Activated T-helper 2 cell treated with anti-CD3 and anti-CD28 coated beads, Interferon-gamma antibody, Interleukin-2, Interleukin-4, amounts not matched to agents 10 μg/mL and 5 μg/mL and 100 μg/mL, durations not matched to agents 14 hours and 24 hours and 36 hours (primary cell): ENCODE data around the gene BPNT1. TPM values are rescaled to one million over a fixed set of nuclear protein-coding genes. Genes with fewer than 3 reads are reported as not detected.
"Not testable (repeated sequence)": the region's sequence is repeated elsewhere in the genome, so short reads cannot be mapped to it uniquely, and the experiment has no call there.

Source experiments
- DNase-seq: peaks from one replicate; pipeline ENCODE4 v3.0.0; 2021; ENCODE audit warnings: low spot score
- H3K27ac Mint-ChIP-seq: one replicate; pipeline ENCODE4 v1.8.0; 2021; ENCODE audit warnings: mixed read lengths
- H3K27me3 Mint-ChIP-seq: one replicate; pipeline ENCODE4 v1.8.0; 2021; ENCODE audit warnings: low read depth, mixed read lengths
- H3K36me3 Mint-ChIP-seq: one replicate; pipeline ENCODE4 v1.8.0; 2021; ENCODE audit warnings: low read depth, mixed read lengths
- H3K4me1 Mint-ChIP-seq: one replicate; pipeline ENCODE4 v1.8.0; 2021; ENCODE audit warnings: low read depth, mixed read lengths
- H3K4me3 Mint-ChIP-seq: one replicate; pipeline ENCODE4 v1.8.0; 2021; ENCODE audit warnings: low read depth, mild to moderate bottlenecking, moderate library complexity, mixed read lengths
- H3K9me3 Mint-ChIP-seq: one replicate; pipeline ENCODE4 v1.8.0; 2021; ENCODE audit warnings: mixed read lengths
- intact Hi-C: fragments of 100-400 bp; cut with micrococcal nuclease; formaldehyde crosslinking; loops from one replicate; pipeline ENCODE4 v1.15.1; 2023
- total RNA-seq: library from RNA; stranded (reverse); gene quantifications from 2 replicates; pipeline ENCODE4 v1.2.3, GENCODE V29; 2022

The BPNT1 gene
- 29.8 and 30.6 TPM in 2 replicates for total RNA-seq

GRCh38 chr1:220089650-220090556 is at the start of gene BPNT1:
BPNT1 (minus strand) TSS chr1:220089788; CDS start chr1:220079846, 9,942 bp downstream.
- Mint-ChIP-seq H3K36me3 (no peaks in the 10 kb centered on the region), H3K4me3 (peak within 1 kb of the TSS; percentile 91), H3K9me3 (no peaks in the 10 kb centered on the region), H3K27ac (peak within 1 kb of the TSS; percentile 88), H3K4me1 (peaks cover 9% of the 10 kb centered on the region), H3K27me3 (no peaks in the 10 kb centered on the region)
- intact Hi-C loops = loop anchor here (1.0 kb wide), 2 partner anchors 44 to 182 kb away; partner anchors contain the start of genes EPRS1 and RAB3GAP2
- DNase-seq = peak; percentile 97

GRCh38 chr1:220137019-220137786 is 47.6 kb upstream of the BPNT1 start:
- no peaks in the 10 kb centered on the region for H3K9me3 Mint-ChIP-seq
- no peak for DNase-seq
- H3K27ac Mint-ChIP-seq = peak overlapping the region; percentile 59
- H3K27me3 Mint-ChIP-seq = no peaks in the 10 kb centered on the region
- H3K4me3 Mint-ChIP-seq = no peak overlapping the region
- H3K36me3 Mint-ChIP-seq = peaks cover 64% of the 10 kb centered on the region
- peaks cover 11% of the 10 kb centered on the region for H3K4me1 Mint-ChIP-seq
- intact Hi-C loops = no loop called here

GRCh38 chr1:220135755-220136154 is 46.2 kb upstream of the BPNT1 start:
- DNase-seq = no peak
- Mint-ChIP-seq H3K4me1 (peaks cover 11% of the 10 kb centered on the region), H3K4me3 (no peak overlapping the region), H3K9me3 (no peaks in the 10 kb centered on the region), H3K27ac (peak overlapping the region; percentile 19), H3K27me3 (no peaks in the 10 kb centered on the region), H3K36me3 (peaks cover 55% of the 10 kb centered on the region)
- intact Hi-C loops = no loop called here

GRCh38 chr1:220129479-220130210 is 40.1 kb upstream of the BPNT1 start:
- Mint-ChIP-seq H3K4me1 (peaks cover 3% of the 10 kb centered on the region), H3K36me3 (peaks cover 61% of the 10 kb centered on the region), H3K9me3 (peaks cover 5% of the 10 kb centered on the region), H3K27me3 (no peaks in the 10 kb centered on the region), H3K27ac (no peak overlapping the region), H3K4me3 (no peak overlapping the region)
- intact Hi-C loops = no loop called here
- no peak for DNase-seq

- H3K36me3 Mint-ChIP-seq = peaks cover 56% of the 10 kb centered on the region
- DNase-seq = no peak
- H3K9me3 Mint-ChIP-seq = peaks cover 5% of the 10 kb centered on the region
- intact Hi-C loops = no loop called here
- no peak overlapping the region for H3K4me3 Mint-ChIP-seq
- H3K27me3 Mint-ChIP-seq = no peaks in the 10 kb centered on the region
- H3K4me1 Mint-ChIP-seq = peaks cover 10% of the 10 kb centered on the region
- H3K27ac Mint-ChIP-seq = no peak overlapping the region
Measured at GRCh38 chr1:220127076-220127475, 37.5 kb upstream of the BPNT1 start.

GRCh38 chr1:220124542-220124941 is 35.0 kb upstream of the BPNT1 start:
- Mint-ChIP-seq H3K27me3 (no peaks in the 10 kb centered on the region), H3K9me3 (peaks cover 3% of the 10 kb centered on the region), H3K4me3 (no peak overlapping the region), H3K4me1 (peaks cover 11% of the 10 kb centered on the region), H3K36me3 (peaks cover 41% of the 10 kb centered on the region), H3K27ac (peak overlapping the region; percentile 4)
- intact Hi-C loops = no loop called here
- DNase-seq = no peak

- H3K4me3 Mint-ChIP-seq = no peak overlapping the region
- H3K27ac Mint-ChIP-seq = no peak overlapping the region
- intact Hi-C loops = no loop called here
- DNase-seq = no peak
- H3K36me3 Mint-ChIP-seq = peaks cover 39% of the 10 kb centered on the region
- H3K9me3 Mint-ChIP-seq = no peaks in the 10 kb centered on the region
- H3K27me3 Mint-ChIP-seq = no peaks in the 10 kb centered on the region
- H3K4me1 Mint-ChIP-seq = peaks cover 11% of the 10 kb centered on the region
Measured at GRCh38 chr1:220123889-220124288, 34.3 kb upstream of the BPNT1 start.

GRCh38 chr1:220123066-220123465 is 33.5 kb upstream of the BPNT1 start:
- no peak for DNase-seq
- Mint-ChIP-seq H3K36me3 (peaks cover 33% of the 10 kb centered on the region), H3K27ac (no peak overlapping the region), H3K4me1 (peaks cover 11% of the 10 kb centered on the region), H3K9me3 (no peaks in the 10 kb centered on the region), H3K4me3 (no peak overlapping the region), H3K27me3 (no peaks in the 10 kb centered on the region)
- intact Hi-C loops = no loop called here

GRCh38 chr1:220121791-220122530 is 32.4 kb upstream of the BPNT1 start:
- Mint-ChIP-seq H3K27me3 (no peaks in the 10 kb centered on the region), H3K9me3 (no peaks in the 10 kb centered on the region), H3K36me3 (peaks cover 25% of the 10 kb centered on the region), H3K4me3 (no peak overlapping the region), H3K27ac (peak overlapping the region; percentile 27), H3K4me1 (peaks cover 11% of the 10 kb centered on the region)
- intact Hi-C loops = no loop called here
- no peak for DNase-seq

- H3K27ac Mint-ChIP-seq = no peak overlapping the region
- no peak overlapping the region for H3K4me3 Mint-ChIP-seq
- intact Hi-C loops = no loop called here
- peaks cover 30% of the 10 kb centered on the region for H3K36me3 Mint-ChIP-seq
- H3K27me3 Mint-ChIP-seq = no peaks in the 10 kb centered on the region
- peaks cover 5% of the 10 kb centered on the region for H3K4me1 Mint-ChIP-seq
- no peaks in the 10 kb centered on the region for H3K9me3 Mint-ChIP-seq
- no peak for DNase-seq
Measured at GRCh38 chr1:220119043-220119512, 29.5 kb upstream of the BPNT1 start.

- no peak for DNase-seq
- H3K4me3 Mint-ChIP-seq = no peak overlapping the region
- no peaks in the 10 kb centered on the region for H3K27me3 Mint-ChIP-seq
- intact Hi-C loops = no loop called here
- H3K27ac Mint-ChIP-seq = no peak overlapping the region
- H3K4me1 Mint-ChIP-seq = peaks cover 7% of the 10 kb centered on the region
- no peaks in the 10 kb centered on the region for H3K9me3 Mint-ChIP-seq
- H3K36me3 Mint-ChIP-seq = peaks cover 55% of the 10 kb centered on the region
Measured at GRCh38 chr1:220113136-220113695, 23.6 kb upstream of the BPNT1 start.

- H3K27me3 Mint-ChIP-seq, H3K27ac Mint-ChIP-seq, H3K4me1 Mint-ChIP-seq, H3K9me3 Mint-ChIP-seq, DNase-seq, H3K4me3 Mint-ChIP-seq, intact Hi-C loops: not testable (repeated sequence)
- H3K36me3 Mint-ChIP-seq = peaks cover 59% of the 10 kb centered on the region
Measured at GRCh38 chr1:220112600-220112999, 23.0 kb upstream of the BPNT1 start.
